GM19397 (cell line): ENCODE results near the gene CMBL.

Experiments
- ATAC-seq: cut with Tn5 transposase; IDR thresholded peaks from one replicate; pipeline ENCODE4 v1.9.1; 2021; ENCODE audit warnings: mild to moderate bottlenecking, moderate library complexity; ENCODE audit not compliant: unreplicated experiment

The CMBL gene

GRCh38 chr5:10333154-10334006, 25.7 kb upstream of the CMBL start:
- no peak for ATAC-seq

- ATAC-seq: no peak
These were observed 24.6 kb upstream of the CMBL start for GRCh38 chr5:10332301-10332700.

- ATAC-seq: no peak
These were observed 23.7 kb upstream of the CMBL start for GRCh38 chr5:10331341-10331796.

GRCh38 chr5:10330511-10331230, 23.0 kb upstream of the CMBL start:
- ATAC-seq: no peak

- ATAC-seq: no peak
These were observed 22.2 kb upstream of the CMBL start for GRCh38 chr5:10329820-10330481.

- ATAC-seq: no peak
These were observed 21.7 kb upstream of the CMBL start for GRCh38 chr5:10329446-10329819.

GRCh38 chr5:10328323-10328722, 20.6 kb upstream of the CMBL start:
- ATAC-seq: no peak

GRCh38 chr5:10324518-10325370, 17.0 kb upstream of the CMBL start:
- no peak for ATAC-seq

- no peak for ATAC-seq
These were observed 16.1 kb upstream of the CMBL start for GRCh38 chr5:10323588-10324488.

- ATAC-seq: no peak
These were observed 14.2 kb upstream of the CMBL start for GRCh38 chr5:10321882-10322281.

GRCh38 chr5:10320793-10321192, 13.1 kb upstream of the CMBL start:
- ATAC-seq: no peak

GRCh38 chr5:10319202-10319851, 11.6 kb upstream of the CMBL start:
- ATAC-seq: no peak

GRCh38 chr5:10317825-10318682, 10.4 kb upstream of the CMBL start:
- ATAC-seq: no peak

GRCh38 chr5:10315824-10316509, 8.3 kb upstream of the CMBL start:
- ATAC-seq: no peak

GRCh38 chr5:10315201-10315600, 7.5 kb upstream of the CMBL start:
- no peak for ATAC-seq

- no peak for ATAC-seq
These were observed 4.1 kb upstream of the CMBL start for GRCh38 chr5:10311595-10312425.
